Muscle layer of duodenum (tissue), 2 donors: ENCODE results near the gene C4B.
A peak's percentile ranks its signal among the peaks of the same experiment; 100 is the strongest.
"Not testable (repeated sequence)": the region's sequence is repeated elsewhere in the genome, so short reads cannot be mapped to it uniquely, and the experiment has no call there.

Experiments
- H3K27ac ChIP-seq: one replicate; pipeline ENCODE4 v1.7.0; 2013; ENCODE audit warnings: mild to moderate bottlenecking, low read length
- H3K27me3 ChIP-seq: one replicate; pipeline ENCODE4 v1.7.0; 2013; ENCODE audit warnings: low read depth, mild to moderate bottlenecking, control low read depth, low read length
- H3K36me3 ChIP-seq, 2 donors: one replicate each; pipeline ENCODE4 v1.7.0; 2013; ENCODE audit warnings: low read length in 2 of 2, control low read depth in 1 of 2, mild to moderate bottlenecking in 1 of 2; ENCODE audit not compliant: insufficient read depth in 2 of 2, control insufficient read depth in 1 of 2
- H3K4me1 ChIP-seq, 2 donors: one replicate each; pipeline ENCODE4 v1.7.0; 2013; ENCODE audit warnings: low read length in 2 of 2, mild to moderate bottlenecking in 2 of 2, control low read depth in 1 of 2, moderate library complexity in 1 of 2; ENCODE audit not compliant: insufficient read depth in 2 of 2, control insufficient read depth in 1 of 2
- H3K4me3 ChIP-seq, 2 donors: one replicate each; pipeline ENCODE4 v1.7.0; 2013; ENCODE audit warnings: low read length in 2 of 2, low read depth in 1 of 2, mild to moderate bottlenecking in 1 of 2
- H3K9me3 ChIP-seq, 2 donors: one replicate each; pipeline ENCODE4 v1.7.0; 2013; ENCODE audit warnings: low read length in 2 of 2, control low read depth in 1 of 2, mild to moderate bottlenecking in 1 of 2; ENCODE audit not compliant: control insufficient read depth in 1 of 2
- donor health status: healthy.

The C4B gene

DNA sequence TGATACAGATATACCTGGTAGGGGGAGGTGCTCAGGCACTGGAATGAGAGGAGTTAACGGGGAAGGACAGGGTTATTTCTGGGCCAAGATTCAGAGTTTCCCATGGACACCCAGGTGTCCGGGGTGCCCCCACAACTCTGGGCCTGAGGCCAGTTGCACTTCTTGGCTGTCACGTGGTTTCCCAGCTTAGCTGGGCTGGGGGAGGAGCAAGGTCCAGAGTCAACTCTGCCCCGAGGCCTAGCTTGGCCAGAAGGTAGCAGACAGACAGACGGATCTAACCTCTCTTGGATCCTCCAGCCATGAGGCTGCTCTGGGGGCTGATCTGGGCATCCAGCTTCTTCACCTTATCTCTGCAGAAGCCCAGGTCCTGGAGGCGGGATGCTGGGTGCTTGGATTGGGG, at the start of gene C4B:
C4B (plus strand) TSS at position 249 of the 400 bp plus-strand sequence; CDS start at position 300, 51 bp downstream.
- not testable (repeated sequence) for H3K27ac ChIP-seq, H3K36me3 ChIP-seq, H3K4me1 ChIP-seq, H3K9me3 ChIP-seq, H3K4me3 ChIP-seq, H3K27me3 ChIP-seq

DNA sequence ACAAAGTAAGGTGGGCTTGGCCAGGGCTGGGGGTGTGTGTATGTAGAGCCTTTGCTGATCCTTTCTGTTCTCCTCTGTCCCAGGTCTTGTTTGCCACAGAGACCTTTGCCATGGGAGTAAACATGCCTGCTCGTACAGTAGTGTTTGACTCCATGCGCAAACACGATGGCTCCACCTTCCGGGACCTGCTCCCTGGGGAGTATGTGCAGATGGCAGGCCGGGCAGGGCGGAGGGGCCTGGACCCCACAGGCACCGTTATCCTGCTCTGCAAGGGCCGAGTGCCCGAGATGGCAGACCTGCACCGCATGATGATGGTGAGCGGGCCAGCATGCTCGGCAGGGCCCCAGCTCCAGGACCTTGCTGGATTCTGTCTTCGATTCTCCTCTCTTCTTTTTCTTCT, 48.9 kb upstream of the C4B start:
- peaks cover 0 to 4% of the 10 kb centered on the region in 2 donors for H3K4me1 ChIP-seq
- H3K36me3 ChIP-seq: peaks cover 74 to 96% of the 10 kb centered on the region in 2 donors
- no peaks in the 10 kb centered on the region for H3K9me3 ChIP-seq
- no peak overlapping the region for H3K4me3 ChIP-seq
- H3K27me3 ChIP-seq: no peaks in the 10 kb centered on the region
- H3K27ac ChIP-seq: no peak overlapping the region

DNA sequence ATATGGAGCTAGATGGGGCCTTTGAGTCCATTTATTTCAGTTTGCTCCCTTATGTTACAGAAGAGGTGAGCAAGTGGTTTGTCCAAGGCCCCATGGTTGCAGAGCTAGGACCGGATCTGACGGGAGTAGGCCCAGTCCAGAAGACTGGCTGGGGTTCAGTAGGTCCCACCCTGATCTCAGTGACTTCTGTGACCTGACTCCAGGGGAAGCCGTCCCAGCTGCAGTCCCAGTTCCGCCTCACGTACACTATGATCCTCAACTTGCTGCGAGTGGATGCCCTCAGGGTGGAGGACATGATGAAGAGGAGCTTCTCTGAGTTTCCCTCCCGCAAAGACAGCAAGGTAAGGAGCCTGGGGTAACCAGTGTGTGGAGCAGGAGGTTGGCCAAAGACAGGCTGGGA, 48.1 kb upstream of the C4B start:
- Histone ChIP-seq H3K27me3 (no peaks in the 10 kb centered on the region), H3K4me1 (peaks cover 0 to 12% of the 10 kb centered on the region in 2 donors), H3K9me3 (no peaks in the 10 kb centered on the region), H3K4me3 (no peak overlapping the region), H3K27ac (no peak overlapping the region), H3K36me3 (peaks cover 66 to 90% of the 10 kb centered on the region in 2 donors)

DNA sequence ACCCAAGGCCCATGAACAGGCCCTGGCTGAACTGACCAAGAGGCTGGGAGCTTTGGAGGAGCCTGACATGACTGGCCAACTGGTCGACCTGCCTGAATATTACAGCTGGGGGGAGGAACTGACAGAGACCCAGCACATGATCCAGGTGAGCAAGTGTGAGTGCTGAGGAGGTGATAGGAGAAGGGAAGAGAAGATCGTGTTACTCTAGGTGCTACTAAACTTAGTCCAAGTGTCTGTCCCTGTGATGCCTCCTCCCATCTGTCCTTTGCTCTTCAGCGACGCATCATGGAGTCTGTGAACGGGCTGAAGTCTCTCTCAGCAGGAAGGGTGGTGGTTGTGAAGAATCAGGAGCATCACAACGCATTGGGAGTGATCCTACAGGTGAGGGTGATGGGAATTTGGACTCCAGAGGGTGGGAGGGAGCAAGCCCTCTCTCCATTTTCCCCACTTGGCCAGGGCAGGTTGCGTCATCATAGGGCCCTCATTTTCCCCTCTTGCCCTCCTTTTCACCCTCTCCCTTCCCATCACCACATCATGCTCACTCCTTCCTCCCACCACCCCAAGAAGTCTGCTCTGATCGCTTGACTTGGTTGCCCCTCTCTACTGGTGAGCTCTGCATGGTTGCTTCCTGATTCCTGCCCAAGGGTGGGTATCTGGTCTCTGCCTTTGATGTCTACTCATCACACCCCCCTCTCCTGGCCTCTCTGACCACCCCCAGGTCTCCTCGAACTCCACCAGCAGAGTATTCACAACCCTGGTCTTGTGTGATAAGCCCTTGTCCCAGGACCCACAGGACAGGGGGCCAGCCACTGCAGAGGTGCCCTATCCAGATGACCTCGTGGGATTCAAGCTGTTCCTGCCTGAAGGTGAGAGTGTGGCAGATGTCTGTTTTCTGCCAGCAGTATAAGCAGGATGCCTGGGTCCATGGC, 47.3 kb upstream of the C4B start:
- H3K36me3 ChIP-seq: peaks cover 59 to 88% of the 10 kb centered on the region in 2 donors
- H3K9me3 ChIP-seq: no peaks in the 10 kb centered on the region
- no peak overlapping the region for H3K4me3 ChIP-seq
- H3K27me3 ChIP-seq: no peaks in the 10 kb centered on the region
- peaks cover 0 to 14% of the 10 kb centered on the region in 2 donors for H3K4me1 ChIP-seq
- H3K27ac ChIP-seq: no peak overlapping the region

DNA sequence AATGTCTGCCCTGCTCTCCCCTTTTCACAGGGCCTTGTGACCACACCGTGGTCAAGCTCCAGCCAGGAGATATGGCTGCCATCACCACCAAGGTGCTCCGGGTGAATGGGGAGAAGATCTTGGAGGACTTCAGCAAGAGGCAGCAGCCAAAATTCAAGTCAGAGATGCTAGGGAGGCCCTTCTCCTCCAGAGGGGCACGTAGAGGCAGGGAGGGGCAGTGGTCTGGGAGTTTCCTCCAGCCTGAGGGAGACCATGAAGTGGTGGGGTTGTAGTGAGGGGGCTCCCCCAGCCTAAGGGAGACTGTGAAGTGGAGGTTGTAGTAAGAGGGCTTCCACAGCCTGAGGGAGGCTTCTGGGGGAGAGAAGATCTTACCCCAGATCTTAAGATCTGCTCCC, 46.7 kb upstream of the C4B start:
- Histone ChIP-seq H3K36me3 (peaks cover 52 to 88% of the 10 kb centered on the region in 2 donors), H3K27ac (no peak overlapping the region), H3K9me3 (no peaks in the 10 kb centered on the region), H3K4me1 (peaks cover 0 to 18% of the 10 kb centered on the region in 2 donors), H3K4me3 (no peak overlapping the region), H3K27me3 (no peaks in the 10 kb centered on the region)

DNA sequence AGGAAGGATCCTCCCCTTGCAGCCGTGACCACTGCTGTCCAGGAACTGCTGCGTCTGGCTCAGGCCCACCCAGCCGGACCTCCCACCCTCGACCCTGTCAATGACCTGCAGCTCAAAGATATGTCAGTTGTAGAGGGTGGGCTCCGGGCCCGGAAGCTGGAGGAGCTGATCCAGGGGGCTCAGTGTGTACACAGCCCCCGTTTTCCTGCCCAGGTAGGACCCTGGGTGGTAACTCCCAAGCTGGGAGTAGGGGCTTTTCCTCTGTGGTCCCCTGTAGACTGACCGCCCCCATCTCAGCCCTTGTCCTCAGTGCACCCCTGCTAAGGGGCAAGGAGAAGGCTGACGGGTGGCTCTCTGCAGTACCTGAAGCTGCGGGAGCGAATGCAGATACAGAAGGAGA, 46.3 kb upstream of the C4B start:
- H3K27me3 ChIP-seq: no peaks in the 10 kb centered on the region
- H3K9me3 ChIP-seq: no peaks in the 10 kb centered on the region
- no peak overlapping the region for H3K4me3 ChIP-seq
- H3K36me3 ChIP-seq: peaks cover 48 to 84% of the 10 kb centered on the region in 2 donors
- H3K27ac ChIP-seq: no peak overlapping the region
- H3K4me1 ChIP-seq: peaks cover 1 to 22% of the 10 kb centered on the region in 2 donors

DNA sequence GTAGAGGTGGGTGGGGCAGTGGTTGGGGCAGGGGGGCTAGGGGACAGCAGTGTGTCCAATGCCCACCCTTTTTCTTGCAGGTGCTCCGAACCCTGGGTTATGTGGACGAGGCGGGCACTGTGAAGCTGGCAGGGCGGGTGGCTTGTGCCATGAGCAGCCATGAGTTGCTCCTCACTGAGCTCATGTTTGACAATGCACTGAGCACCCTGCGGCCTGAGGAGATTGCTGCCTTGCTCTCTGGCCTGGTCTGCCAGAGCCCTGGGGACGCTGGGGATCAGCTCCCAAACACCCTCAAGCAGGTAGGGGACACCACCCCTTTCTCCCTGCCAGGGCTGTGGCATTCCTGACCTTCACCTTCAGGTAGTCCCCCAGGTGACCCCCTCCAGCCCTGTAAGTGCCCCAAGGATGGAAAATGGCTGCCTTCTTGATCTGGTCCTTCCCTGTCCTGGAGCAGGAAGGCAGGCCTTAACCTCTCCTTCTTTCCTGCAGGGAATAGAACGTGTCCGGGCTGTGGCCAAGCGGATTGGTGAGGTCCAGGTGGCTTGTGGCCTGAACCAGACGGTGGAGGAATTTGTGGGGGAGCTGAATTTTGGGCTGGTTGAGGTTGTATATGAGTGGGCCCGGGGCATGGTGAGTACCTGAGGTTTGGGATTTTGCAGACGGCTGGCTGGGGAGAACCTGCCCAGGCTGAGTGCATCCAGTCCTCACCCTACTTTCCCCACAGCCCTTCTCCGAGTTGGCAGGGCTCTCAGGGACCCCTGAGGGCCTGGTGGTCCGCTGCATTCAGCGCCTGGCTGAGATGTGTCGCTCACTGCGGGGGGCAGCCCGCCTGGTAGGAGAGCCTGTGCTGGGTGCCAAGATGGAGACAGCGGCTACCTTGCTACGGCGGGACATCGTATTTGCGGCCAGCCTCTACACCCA, 45.5 kb upstream of the C4B start:
- Histone ChIP-seq H3K9me3 (no peaks in the 10 kb centered on the region), H3K36me3 (peaks cover 42 to 77% of the 10 kb centered on the region in 2 donors), H3K27ac (no peak overlapping the region), H3K4me1 (peaks cover 6 to 26% of the 10 kb centered on the region in 2 donors), H3K4me3 (no peak overlapping the region), H3K27me3 (no peaks in the 10 kb centered on the region)

DNA sequence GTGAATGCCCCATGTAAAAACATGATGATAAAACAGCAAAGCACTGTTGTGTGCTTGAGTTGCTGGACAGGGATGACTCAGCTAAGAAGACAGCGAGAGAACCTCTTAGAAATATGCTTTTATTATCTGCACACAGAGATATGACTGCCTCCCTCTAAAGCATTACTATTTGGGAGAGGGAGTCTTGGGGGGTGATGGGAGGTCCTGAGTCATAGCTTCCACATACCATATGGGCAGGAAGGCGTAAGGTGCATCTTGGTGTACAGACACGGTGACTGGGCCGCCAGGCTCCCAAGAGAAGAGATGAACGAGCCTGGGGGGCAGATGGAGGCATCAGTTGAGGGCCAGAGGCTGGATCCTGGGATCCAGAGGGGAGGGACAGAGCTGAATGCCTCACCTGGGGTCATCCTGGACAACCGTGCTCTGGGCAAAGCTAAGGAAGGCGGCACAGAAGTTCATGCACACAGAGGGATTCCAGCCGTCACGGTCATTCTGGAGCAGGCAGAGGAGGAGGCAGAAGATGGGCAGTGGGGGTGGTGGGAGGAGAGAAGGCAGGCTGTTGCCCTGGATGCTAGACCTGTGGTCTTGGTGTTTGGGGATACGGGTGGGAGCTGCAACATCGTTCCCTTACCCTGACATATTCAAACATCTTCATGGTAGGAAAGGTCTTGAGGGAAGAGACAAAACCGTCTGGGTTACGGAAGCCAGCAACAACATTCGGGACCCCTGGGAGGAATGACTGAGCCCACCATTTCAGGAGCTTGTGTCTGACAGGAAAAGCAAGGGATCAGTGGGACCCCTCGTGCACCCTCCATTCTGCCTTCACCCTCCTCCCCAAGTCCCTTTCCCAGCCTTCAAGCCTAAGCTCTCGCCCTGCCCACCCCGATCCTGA, 44.6 kb upstream of the C4B start:
- Histone ChIP-seq H3K27me3 (no peaks in the 10 kb centered on the region), H3K27ac (peak overlapping the region; percentile 39), H3K4me1 (peaks cover 6 to 26% of the 10 kb centered on the region in 2 donors), H3K4me3 (peak overlapping the region in 1 of 2 donors; percentile 97), H3K36me3 (peaks cover 35 to 70% of the 10 kb centered on the region in 2 donors), H3K9me3 (no peaks in the 10 kb centered on the region)

DNA sequence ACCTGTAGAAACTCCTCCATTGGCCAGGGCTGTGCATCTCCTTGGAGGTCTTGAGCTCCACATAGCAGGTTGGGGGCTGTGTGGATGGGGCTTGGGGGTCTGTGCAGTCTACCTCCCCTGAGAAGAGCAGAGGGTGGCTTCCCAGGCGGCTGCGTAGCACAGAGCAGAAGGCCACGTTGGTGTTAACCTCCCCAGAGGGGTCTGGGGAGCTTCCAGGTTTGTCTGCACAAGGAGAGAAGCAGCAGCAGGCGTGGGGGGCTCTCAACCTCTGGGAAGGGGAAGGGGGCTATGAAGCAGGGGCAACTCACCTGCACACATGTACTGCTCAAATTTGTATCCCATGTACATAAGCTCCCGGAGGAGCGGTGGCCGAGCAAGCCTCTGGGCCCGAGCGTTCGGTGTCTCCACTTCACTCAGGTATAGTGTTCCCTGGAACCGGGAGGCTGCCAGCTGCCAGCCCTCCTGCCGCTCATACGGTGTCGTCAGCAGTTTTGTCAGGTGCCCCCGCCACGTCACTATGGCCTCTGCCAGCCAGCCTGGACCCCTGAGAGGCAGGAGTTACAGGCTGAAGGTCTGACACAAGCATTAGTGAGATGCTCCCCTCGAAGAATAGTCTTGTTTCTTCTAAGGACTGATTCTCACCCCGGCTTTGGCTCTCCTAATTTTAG, 43.9 kb upstream of the C4B start:
- Histone ChIP-seq H3K36me3 (peaks cover 28 to 63% of the 10 kb centered on the region in 2 donors), H3K27me3 (no peaks in the 10 kb centered on the region), H3K27ac (peak overlapping the region; percentile 99), H3K4me3 (peak overlapping the region; percentile 85 to 97), H3K4me1 (peaks cover 6 to 26% of the 10 kb centered on the region in 2 donors), H3K9me3 (no peaks in the 10 kb centered on the region)

DNA sequence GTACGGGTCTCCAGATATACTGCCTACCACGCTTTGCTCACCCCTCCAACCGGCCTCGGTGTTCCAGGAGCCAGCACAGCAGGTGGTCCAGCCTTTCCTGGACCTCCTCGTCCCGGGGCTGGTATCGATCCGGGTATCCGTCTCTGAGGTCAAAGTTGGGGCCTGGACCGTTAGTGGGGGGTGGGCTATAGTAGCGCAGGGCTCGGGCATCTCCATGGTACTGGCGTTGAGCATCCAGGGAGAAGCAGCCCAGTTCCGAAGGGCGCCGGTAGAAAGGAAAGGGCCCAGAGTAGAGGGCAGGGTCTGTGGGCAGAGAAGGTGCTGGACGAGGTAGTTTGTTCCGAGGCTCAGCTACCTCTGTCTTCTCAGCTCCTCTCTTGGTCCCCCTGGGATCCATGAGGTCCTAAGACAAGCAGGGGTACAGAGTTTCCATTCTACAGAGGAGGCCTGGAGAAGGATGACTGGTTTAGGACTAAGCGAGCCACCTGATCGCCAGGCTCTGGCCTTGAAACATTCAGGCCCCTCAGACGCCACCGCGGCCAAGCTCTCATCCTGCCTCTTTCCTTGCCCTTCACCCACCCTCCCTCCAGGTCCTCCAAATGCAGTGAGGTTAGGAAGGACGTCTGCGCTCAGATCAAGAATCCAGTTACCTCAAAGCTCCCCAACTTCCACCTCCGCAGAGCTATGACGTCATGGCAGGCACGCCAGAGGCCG, 43.2 kb upstream of the C4B start:
- peaks cover 6 to 26% of the 10 kb centered on the region in 2 donors for H3K4me1 ChIP-seq

More for the DNA sequence above, 43.2 kb upstream of the C4B start:
- Histone ChIP-seq H3K27ac (peak overlapping the region; percentile 99), H3K36me3 (peaks cover 22 to 56% of the 10 kb centered on the region in 2 donors), H3K9me3 (no peaks in the 10 kb centered on the region), H3K4me3 (peak overlapping the region; percentile 85 to 97), H3K27me3 (no peaks in the 10 kb centered on the region)
